HEK293T (cell line): ENCODE measurements around the gene LMLN.

Source experiments
- ARNT ChIP-seq: fragments of 450-650 bp; IDR thresholded peaks from 2 replicates; pipeline ENCODE4 v1.6.1; 2017; ENCODE audit warnings: mild to moderate bottlenecking
- BHLHE40 ChIP-seq: fragments of 450-650 bp; IDR thresholded peaks from 2 replicates; pipeline ENCODE4 v1.6.1; 2016; ENCODE audit warnings: mild to moderate bottlenecking, moderate library complexity, borderline replicate concordance
- CTBP1 ChIP-seq: fragments of 450-650 bp; IDR thresholded peaks from 2 replicates; pipeline ENCODE4 v1.6.1; 2016; ENCODE audit warnings: borderline replicate concordance
- FOXK2 ChIP-seq: fragments of 450-650 bp; IDR thresholded peaks from 2 replicates; pipeline ENCODE4 v1.6.1; 2016; ENCODE audit warnings: mild to moderate bottlenecking
- FOXM1 ChIP-seq: fragments of 450-650 bp; IDR thresholded peaks from 2 replicates; pipeline ENCODE4 v1.6.1; 2017; ENCODE audit warnings: mild to moderate bottlenecking, borderline replicate concordance
- L3MBTL2 ChIP-seq: fragments of 450-650 bp; conservative IDR thresholded peaks from 2 replicates; pipeline ENCODE4 v1.6.1; 2016; ENCODE audit warnings: mild to moderate bottlenecking
- LEF1 ChIP-seq: fragments of 450-650 bp; IDR thresholded peaks from 2 replicates; pipeline ENCODE4 v1.6.1; 2017; ENCODE audit warnings: mild to moderate bottlenecking, borderline replicate concordance
- SP1 ChIP-seq: fragments of 450-650 bp; IDR thresholded peaks from 2 replicates; pipeline ENCODE4 v1.6.1; 2017
- SUZ12 ChIP-seq: fragments of 450-650 bp; IDR thresholded peaks from 2 replicates; pipeline ENCODE4 v1.6.1; 2016; ENCODE audit warnings: mild to moderate bottlenecking
- TARDBP ChIP-seq: fragments of 450-650 bp; IDR thresholded peaks from 2 replicates; pipeline ENCODE4 v1.6.1; 2016
- ZNF384 ChIP-seq: fragments of 450-650 bp; IDR thresholded peaks from 2 replicates; pipeline ENCODE4 v1.6.1; 2016
- TF ChIP-seq, protein P1 (sequence below): fragments of 450-650 bp; IDR thresholded peaks from 2 replicates; pipeline ENCODE4 v1.6.1; 2016

DNA sequence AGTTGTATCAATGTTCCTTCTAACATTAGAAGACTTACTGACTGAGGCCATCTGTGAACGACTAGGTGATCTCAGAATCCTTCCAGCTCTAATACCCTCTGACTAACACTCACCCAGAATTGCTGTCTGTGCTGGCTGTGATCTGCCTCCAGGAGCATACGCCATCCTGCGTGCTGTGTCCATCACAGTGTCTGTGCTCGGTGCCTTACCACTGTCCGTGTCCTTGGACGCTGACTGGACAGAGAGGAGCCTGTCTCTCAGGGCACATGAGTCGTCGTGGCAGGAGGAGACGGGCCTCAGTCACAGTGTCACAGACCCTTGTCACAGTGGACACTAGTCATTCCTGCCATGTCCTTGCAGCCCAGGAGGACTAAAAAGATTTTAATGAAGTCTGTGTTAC lies 83.1 kb downstream of the LMLN start:
- TF ChIP-seq FOXK2 (no peak), SP1 (no peak), BHLHE40 (no peak), TARDBP (no peak), FOXM1 (no peak), ARNT (no peak), SUZ12 (no peak), LEF1 (no peak), L3MBTL2 (no peak), ZNF384 (no peak), CTBP1 (no peak)
- TF ChIP-seq, protein P1, sequence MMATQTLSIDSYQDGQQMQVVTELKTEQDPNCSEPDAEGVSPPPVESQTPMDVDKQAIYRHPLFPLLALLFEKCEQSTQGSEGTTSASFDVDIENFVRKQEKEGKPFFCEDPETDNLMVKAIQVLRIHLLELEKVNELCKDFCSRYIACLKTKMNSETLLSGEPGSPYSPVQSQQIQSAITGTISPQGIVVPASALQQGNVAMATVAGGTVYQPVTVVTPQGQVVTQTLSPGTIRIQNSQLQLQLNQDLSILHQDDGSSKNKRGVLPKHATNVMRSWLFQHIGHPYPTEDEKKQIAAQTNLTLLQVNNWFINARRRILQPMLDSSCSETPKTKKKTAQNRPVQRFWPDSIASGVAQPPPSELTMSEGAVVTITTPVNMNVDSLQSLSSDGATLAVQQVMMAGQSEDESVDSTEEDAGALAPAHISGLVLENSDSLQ: no peak
